Parathyroid adenoma (tissue), 2 donors: ENCODE measurements around the gene ALG14.

ENCODE experiments used
- H2AFZ ChIP-seq: fragments of 300-600 bp; sonication (generic); one replicate; pipeline ENCODE4 v1.7.0; 2017; ENCODE audit warnings: antibody characterized with exemption, mild to moderate bottlenecking
- H3K27ac ChIP-seq: fragments of 300-600 bp; sonication (generic); one replicate; pipeline ENCODE4 v1.7.0; 2017
- H3K27me3 ChIP-seq: fragments of 300-600 bp; sonication (generic); one replicate; pipeline ENCODE4 v1.7.0; 2017; ENCODE audit warnings: low read length; ENCODE audit not compliant: control insufficient read depth, insufficient read depth
- H3K36me3 ChIP-seq: fragments of 300-600 bp; sonication (generic); one replicate; pipeline ENCODE4 v1.7.0; 2017; ENCODE audit warnings: low read length; ENCODE audit not compliant: control insufficient read depth, insufficient read depth
- H3K4me1 ChIP-seq: fragments of 300-600 bp; sonication (generic); one replicate; pipeline ENCODE4 v1.7.0; 2017; ENCODE audit warnings: control low read depth
- H3K4me2 ChIP-seq: fragments of 300-600 bp; sonication (generic); one replicate; pipeline ENCODE4 v1.7.0; 2017; ENCODE audit warnings: low read length
- H3K4me3 ChIP-seq: fragments of 300-600 bp; sonication (generic); one replicate; pipeline ENCODE4 v1.7.0; 2017; ENCODE audit warnings: low read depth, low read length
- H3K79me2 ChIP-seq: fragments of 300-600 bp; sonication (generic); one replicate; pipeline ENCODE4 v1.7.0; 2017; ENCODE audit warnings: control low read depth
- H3K9ac ChIP-seq: fragments of 300-600 bp; sonication (generic); one replicate; pipeline ENCODE4 v1.7.0; 2017; ENCODE audit warnings: mild to moderate bottlenecking
- H3K9me3 ChIP-seq: fragments of 300-600 bp; sonication (generic); one replicate; pipeline ENCODE4 v1.7.0; 2017; ENCODE audit warnings: low read length; ENCODE audit not compliant: control insufficient read depth
- TF ChIP-seq, protein P1 (sequence below): fragments of 300-600 bp; sonication (generic); IDR thresholded peaks from one replicate; pipeline ENCODE4 v1.7.0; 2017; ENCODE audit warnings: antibody characterized with exemption, mild to moderate bottlenecking
- donor health status: primary hyperparathyroidism.

ALG14 gene

DNA sequence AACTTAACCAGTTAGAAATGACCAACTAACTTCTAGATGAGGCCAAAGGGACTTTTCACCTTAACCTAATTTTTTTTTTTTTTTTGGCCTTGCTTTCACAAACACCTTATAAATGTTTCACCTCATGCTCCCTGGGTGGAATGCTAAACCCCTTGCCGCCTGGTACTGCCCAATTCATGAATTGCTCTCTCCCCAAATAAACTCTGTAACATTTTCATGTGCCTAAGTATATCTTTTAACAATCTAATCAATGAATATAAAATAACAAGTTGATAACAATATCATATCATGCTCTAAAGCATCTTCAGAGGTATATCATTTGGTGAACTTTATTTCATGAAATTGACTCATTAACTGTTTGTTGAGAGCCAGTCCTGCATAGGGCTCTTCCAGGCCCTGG lies 134.9 kb downstream of the ALG14 start:
- Histone ChIP-seq H3K27ac (no peak overlapping the region), H3K4me1 (no peaks in the 10 kb centered on the region), H3K4me3 (no peak overlapping the region), H3K79me2 (no peaks in the 10 kb centered on the region), H2AFZ (no peak overlapping the region), H3K27me3 (no peaks in the 10 kb centered on the region), H3K9me3 (no peaks in the 10 kb centered on the region), H3K4me2 (no peak overlapping the region), H3K36me3 (no peaks in the 10 kb centered on the region), H3K9ac (no peak overlapping the region)
- TF ChIP-seq, protein P1, sequence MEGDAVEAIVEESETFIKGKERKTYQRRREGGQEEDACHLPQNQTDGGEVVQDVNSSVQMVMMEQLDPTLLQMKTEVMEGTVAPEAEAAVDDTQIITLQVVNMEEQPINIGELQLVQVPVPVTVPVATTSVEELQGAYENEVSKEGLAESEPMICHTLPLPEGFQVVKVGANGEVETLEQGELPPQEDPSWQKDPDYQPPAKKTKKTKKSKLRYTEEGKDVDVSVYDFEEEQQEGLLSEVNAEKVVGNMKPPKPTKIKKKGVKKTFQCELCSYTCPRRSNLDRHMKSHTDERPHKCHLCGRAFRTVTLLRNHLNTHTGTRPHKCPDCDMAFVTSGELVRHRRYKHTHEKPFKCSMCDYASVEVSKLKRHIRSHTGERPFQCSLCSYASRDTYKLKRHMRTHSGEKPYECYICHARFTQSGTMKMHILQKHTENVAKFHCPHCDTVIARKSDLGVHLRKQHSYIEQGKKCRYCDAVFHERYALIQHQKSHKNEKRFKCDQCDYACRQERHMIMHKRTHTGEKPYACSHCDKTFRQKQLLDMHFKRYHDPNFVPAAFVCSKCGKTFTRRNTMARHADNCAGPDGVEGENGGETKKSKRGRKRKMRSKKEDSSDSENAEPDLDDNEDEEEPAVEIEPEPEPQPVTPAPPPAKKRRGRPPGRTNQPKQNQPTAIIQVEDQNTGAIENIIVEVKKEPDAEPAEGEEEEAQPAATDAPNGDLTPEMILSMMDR: no peak

DNA sequence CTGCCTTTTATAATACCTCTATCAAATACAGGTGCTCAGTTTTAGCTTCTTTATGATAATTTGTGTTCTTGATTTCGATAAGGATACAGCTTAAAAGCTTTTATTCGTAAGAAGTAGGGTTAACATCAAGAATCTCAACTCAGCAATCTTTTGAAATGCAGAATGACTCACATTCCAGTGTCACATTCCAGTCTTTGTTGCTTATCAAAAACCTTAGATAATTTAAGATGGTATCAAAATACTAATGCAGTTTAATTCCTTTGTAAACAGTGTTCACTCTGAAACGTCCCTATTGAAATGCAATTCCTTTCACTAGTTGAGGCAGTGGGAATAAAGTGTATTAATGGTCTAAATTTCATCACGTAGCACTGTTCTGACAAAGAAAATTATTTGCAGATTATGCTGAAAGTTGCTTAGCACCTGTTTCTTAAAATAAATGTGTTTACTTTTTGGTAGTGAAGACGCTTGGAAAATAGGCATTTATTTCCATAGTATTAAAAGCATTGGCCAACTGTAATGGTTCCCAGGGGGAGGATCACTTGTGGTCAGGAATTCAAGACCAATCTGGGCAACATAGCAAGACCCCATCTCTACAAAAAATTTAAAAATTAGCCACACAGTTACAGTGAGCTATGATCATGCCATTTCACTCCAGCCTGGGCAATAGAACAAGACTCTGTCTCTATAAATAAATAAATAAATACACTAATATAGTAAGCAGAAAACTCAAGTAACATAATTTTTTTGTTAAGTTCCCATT lies 135.7 kb downstream of the ALG14 start:
- Histone ChIP-seq H3K4me1 (no peaks in the 10 kb centered on the region), H3K4me2 (peak overlapping the region; percentile 57), H3K79me2 (no peaks in the 10 kb centered on the region), H3K4me3 (peak overlapping the region; percentile 2), H3K36me3 (no peaks in the 10 kb centered on the region), H3K9ac (no peak overlapping the region), H3K27ac (peak overlapping the region; percentile 33), H3K9me3 (no peaks in the 10 kb centered on the region), H3K27me3 (no peaks in the 10 kb centered on the region), H2AFZ (no peak overlapping the region)
- TF ChIP-seq, protein P1: no peak

DNA sequence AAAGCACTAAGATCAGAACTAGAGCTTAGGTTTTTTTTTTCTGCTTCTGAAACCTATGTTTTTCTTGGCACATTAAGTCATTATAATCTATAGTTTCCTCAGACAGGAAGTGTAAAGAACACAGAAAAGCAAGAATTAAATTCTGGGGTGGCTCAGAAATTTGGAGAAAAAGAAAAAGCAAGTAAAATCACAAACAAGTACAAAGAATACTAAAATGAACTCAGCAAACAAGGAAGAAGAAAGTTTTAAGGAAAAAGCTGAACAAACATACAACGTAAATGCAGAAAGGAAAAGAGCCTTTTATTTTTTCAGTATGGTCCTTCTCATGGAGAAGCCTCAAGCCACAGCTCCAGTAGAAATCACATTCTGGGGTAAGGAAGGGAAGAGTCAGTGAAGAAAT lies 137.3 kb downstream of the ALG14 start:
- H3K4me1 ChIP-seq: no peaks in the 10 kb centered on the region
- H3K9ac ChIP-seq: no peak overlapping the region
- H3K36me3 ChIP-seq: no peaks in the 10 kb centered on the region
- no peaks in the 10 kb centered on the region for H3K27me3 ChIP-seq
- peak overlapping the region; percentile 50 for H2AFZ ChIP-seq
- H3K9me3 ChIP-seq: no peaks in the 10 kb centered on the region
- H3K79me2 ChIP-seq: no peaks in the 10 kb centered on the region
- no peak overlapping the region for H3K27ac ChIP-seq
- TF ChIP-seq, protein P1: no peak
- no peak overlapping the region for H3K4me3 ChIP-seq
- peak overlapping the region; percentile 57 for H3K4me2 ChIP-seq

DNA sequence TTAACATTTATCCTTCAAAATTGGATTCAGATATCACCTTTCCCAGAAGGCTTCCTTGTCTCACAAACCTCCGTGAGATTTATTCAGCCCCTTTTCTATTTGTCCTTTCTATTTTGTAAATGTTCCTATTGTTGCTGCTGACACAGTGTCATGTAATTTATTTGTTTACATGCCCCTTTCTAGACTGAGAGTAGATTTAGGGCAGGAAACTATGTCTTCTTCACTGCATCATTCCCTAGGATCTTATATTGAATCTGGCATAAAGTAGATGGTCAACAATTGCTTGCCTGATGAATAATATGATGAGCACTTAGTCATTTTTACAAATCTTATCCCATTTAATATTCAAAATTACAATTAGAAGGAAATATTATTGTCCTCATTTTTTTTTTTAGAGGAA lies 137.7 kb downstream of the ALG14 start:
- Histone ChIP-seq H3K27me3 (no peaks in the 10 kb centered on the region), H3K27ac (no peak overlapping the region), H3K9me3 (no peaks in the 10 kb centered on the region), H2AFZ (no peak overlapping the region), H3K4me1 (no peaks in the 10 kb centered on the region), H3K9ac (no peak overlapping the region), H3K4me3 (no peak overlapping the region), H3K79me2 (no peaks in the 10 kb centered on the region), H3K4me2 (no peak overlapping the region), H3K36me3 (no peaks in the 10 kb centered on the region)
- TF ChIP-seq, protein P1: no peak

DNA sequence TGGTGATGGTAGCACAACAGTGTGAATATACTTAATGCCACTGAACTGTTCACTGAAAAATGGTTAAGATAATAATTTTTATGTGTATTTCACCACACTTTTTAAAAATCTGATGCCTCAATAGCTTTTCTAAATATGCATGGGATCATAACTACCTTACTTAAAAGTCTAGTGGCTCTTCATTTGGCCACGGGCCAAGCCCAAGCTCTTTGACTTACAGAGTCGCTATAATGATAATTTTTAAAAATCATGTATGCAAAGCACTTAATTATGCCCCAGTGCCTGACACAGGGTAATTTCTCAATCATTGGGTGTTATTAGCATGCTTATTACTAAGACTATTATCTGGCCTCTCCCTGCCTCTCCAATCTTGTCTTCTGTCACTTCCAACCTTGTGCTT lies 138.2 kb downstream of the ALG14 start:
- H3K36me3 ChIP-seq: no peaks in the 10 kb centered on the region
- H3K4me1 ChIP-seq: no peaks in the 10 kb centered on the region
- H3K79me2 ChIP-seq: no peaks in the 10 kb centered on the region
- no peak overlapping the region for H3K27ac ChIP-seq
- TF ChIP-seq, protein P1: no peak
- H3K9ac ChIP-seq: no peak overlapping the region
- no peak overlapping the region for H2AFZ ChIP-seq
- no peaks in the 10 kb centered on the region for H3K9me3 ChIP-seq
- H3K27me3 ChIP-seq: no peaks in the 10 kb centered on the region
- no peak overlapping the region for H3K4me3 ChIP-seq
- no peak overlapping the region for H3K4me2 ChIP-seq
